HCT116 (cell line): Measurements from ENCODE around the gene PAPOLB. TPM values are rescaled to one million over a fixed set of nuclear protein-coding genes. Genes with fewer than 3 reads are reported as not detected.

Source experiments
- ATAC-seq: fragments of 200-7000 bp; cut with Tn5 transposase; 2 replicates; pipeline ENCODE4 v1.9.1; 2020; ENCODE audit warnings: mild to moderate bottlenecking, moderate library complexity
- BruUV-seq: library from RNA; stranded (reverse); fragments of 400-500 nt; replicated peaks from 2 replicates; lab custom pipeline; 2021; lab: Mats Ljungman, UMichigan
- CTCF ChIA-PET: fragments of 300-600 bp; sonication (Branson Sonifier 250); formaldehyde crosslinking; loops from one replicate; lab custom pipeline; 2021; ENCODE audit warnings: antibody characterized with exemption; lab: Charles Lee
- POLR2A ChIA-PET: fragments of 300-600, 350-600 bp; sonication (Branson Sonifier 250); formaldehyde crosslinking; loops from one replicate; lab custom pipeline; 2021; ENCODE audit warnings: antibody characterized with exemption; lab: Charles Lee
- RAD21 ChIA-PET, 2 experiments: fragments of 300-600 bp; sonication (Branson Sonifier 250); formaldehyde crosslinking; loops; one replicate each; lab custom pipeline; 2023; ENCODE audit warnings: low total read pairs in 2 of 2; ENCODE audit not compliant: uncharacterized antibody in 2 of 2, unreplicated experiment in 2 of 2, low non-redundant PET in 1 of 2; lab: Charles Lee
- DNase-seq: peaks from one replicate; pipeline ENCODE4 v3.0.0-alpha.2; 2010; ENCODE audit warnings: low read depth, low spot score
- H2AFZ ChIP-seq: fragments of 200-600 bp; shearing (Covaris generic), sonication (generic); 2 replicates; pipeline ENCODE4 v1.6.1; 2017; ENCODE audit warnings: low read depth, mixed run types, mixed read lengths, antibody characterized with exemption, low read length; ENCODE audit not compliant: poor library complexity, severe bottlenecking
- H3K27ac ChIP-seq: 2 replicates; pipeline ENCODE4 v1.5.1; 2012; ENCODE audit warnings: low read depth, low read length
- H3K27me3 ChIP-seq: fragments of 200-600 bp; sonication (generic); 2 replicates; pipeline ENCODE4 v1.6.1; 2016; ENCODE audit warnings: mixed run types, low read length, mixed read lengths; ENCODE audit not compliant: insufficient read depth
- H3K36me3 ChIP-seq, 2 experiments: fragments of 200-500 bp in 1 of 2; fragments of 200-600 bp in 1 of 2; sonication (Bioruptor generic) in 1 of 2; sonication (generic) in 1 of 2; 2 replicates each; pipeline versions ENCODE4 v1.5.1 to v1.6.1; 2014 to 2016; ENCODE audit warnings: low read length in 2 of 2, inconsistent platforms in 1 of 2, mixed read lengths in 1 of 2, mixed run types in 1 of 2; ENCODE audit not compliant: insufficient read depth in 2 of 2, control insufficient read depth in 1 of 2
- H3K4me1 ChIP-seq, 2 experiments: fragments of 200-600 bp in 1 of 2; sonication (generic) in 1 of 2; 2 replicates each; pipeline versions ENCODE4 v1.5.1 to v1.6.1; 2012 to 2017; ENCODE audit warnings: low read length in 2 of 2, inconsistent platforms in 1 of 2, mild to moderate bottlenecking in 1 of 2, mixed read lengths in 1 of 2, mixed run types in 1 of 2, moderate library complexity in 1 of 2; ENCODE audit not compliant: insufficient read depth in 2 of 2, control insufficient read depth in 1 of 2
- H3K4me2 ChIP-seq: fragments of 200-600 bp; sonication (generic); 2 replicates; pipeline ENCODE4 v1.6.1; 2017; ENCODE audit warnings: mixed run types, low read length, mixed read lengths
- H3K4me3 ChIP-seq, 2 experiments: fragments of 200-600 bp in 1 of 2; sonication (generic) in 1 of 2; replicated peaks in 1 of 2; 2 replicates each; pipeline ENCODE4 v1.5.1; 2011 to 2016; ENCODE audit warnings: low read length in 2 of 2, control low read depth in 1 of 2, low read depth in 1 of 2, mild to moderate bottlenecking in 1 of 2, mixed read lengths in 1 of 2, mixed run types in 1 of 2
- H3K79me2 ChIP-seq: fragments of 200-600 bp; sonication (generic); 2 replicates; pipeline ENCODE4 v1.6.1; 2017; ENCODE audit warnings: mild to moderate bottlenecking, mixed run types, low read length, moderate library complexity, mixed read lengths; ENCODE audit not compliant: insufficient read depth
- H3K9ac ChIP-seq: fragments of 200-600 bp; sonication (generic); 2 replicates; pipeline ENCODE4 v1.6.1; 2016; ENCODE audit warnings: low read length, mixed read lengths
- H3K9me2 ChIP-seq: fragments of 200-600 bp; sonication (generic), shearing (Covaris generic); 2 replicates; pipeline ENCODE4 v1.6.1; 2017; ENCODE audit warnings: mixed run types, mild to moderate bottlenecking, moderate library complexity; ENCODE audit not compliant: insufficient read depth
- H3K9me3 ChIP-seq, 2 experiments: fragments of 200-500 bp in 1 of 2; fragments of 200-600 bp in 1 of 2; sonication (Bioruptor generic) in 1 of 2; sonication (generic) in 1 of 2; 2 replicates each; pipeline ENCODE4 v1.6.1; 2014 to 2017; ENCODE audit warnings: low read length in 2 of 2, mixed read lengths in 2 of 2, inconsistent platforms in 1 of 2, low read depth in 1 of 2, mild to moderate bottlenecking in 1 of 2, mixed run types in 1 of 2, moderate library complexity in 1 of 2; ENCODE audit not compliant: control insufficient read depth in 1 of 2, insufficient read depth in 1 of 2
- H4K20me1 ChIP-seq: fragments of 200-600 bp; sonication (generic), shearing (Covaris generic); 2 replicates; pipeline ENCODE4 v1.6.1; 2017; ENCODE audit warnings: mixed run types, mild to moderate bottlenecking, moderate library complexity; ENCODE audit not compliant: insufficient read depth
- ATF3 ChIP-seq: IDR thresholded peaks from 2 replicates; pipeline ENCODE4 v1.6.1; 2012
- CBX3 ChIP-seq: IDR thresholded peaks from 2 replicates; pipeline ENCODE4 v1.6.1; 2012; ENCODE audit warnings: low read depth
- CEBPB ChIP-seq: IDR thresholded peaks from 2 replicates; pipeline ENCODE4 v1.6.1; 2012; ENCODE audit warnings: low read depth
- CTCF ChIP-seq, 3 experiments: fragments of 200-600 bp in 1 of 3; sonication (generic) in 1 of 3; IDR thresholded peaks in 2 of 3; conservative IDR thresholded peaks in 1 of 3; 2 replicates each; pipeline ENCODE4 v1.5.1; 2012 to 2017; ENCODE audit warnings: low read depth in 2 of 3, low read length in 2 of 3, antibody characterized with exemption in 1 of 3, borderline replicate concordance in 1 of 3, control low read depth in 1 of 3, mild to moderate bottlenecking in 1 of 3, mixed read lengths in 1 of 3, mixed run types in 1 of 3, moderate library complexity in 1 of 3; ENCODE audit not compliant: insufficient read depth in 1 of 3
- EGR1 ChIP-seq: IDR thresholded peaks from 2 replicates; pipeline ENCODE4 v1.6.1; 2012; ENCODE audit warnings: low read depth
- ELF1 ChIP-seq: IDR thresholded peaks from 2 replicates; pipeline ENCODE4 v1.6.1; 2012; ENCODE audit warnings: low read depth, borderline replicate concordance
- EZH2 ChIP-seq: fragments of 200-600 bp; sonication (generic); IDR thresholded peaks from 2 replicates; pipeline ENCODE4 v1.6.1; 2017; ENCODE audit warnings: antibody characterized with exemption, mixed run types
- EZH2phosphoT487 ChIP-seq: fragments of 200-600 bp; IDR thresholded peaks from 2 replicates; pipeline ENCODE4 v1.6.1; 2018; ENCODE audit warnings: antibody characterized with exemption, borderline replicate concordance
- FOSL1 ChIP-seq: IDR thresholded peaks from 2 replicates; pipeline ENCODE4 v1.6.1; 2012; ENCODE audit warnings: low read depth
- JUND ChIP-seq: IDR thresholded peaks from 2 replicates; pipeline ENCODE4 v1.6.1; 2012
- POLR2A ChIP-seq: IDR thresholded peaks from 2 replicates; pipeline ENCODE4 v1.7.0; 2011; ENCODE audit warnings: borderline replicate concordance; ENCODE audit not compliant: insufficient read depth, insufficient read length; ENCODE audit errors: extremely low read depth
- POLR2AphosphoS5 ChIP-seq: IDR thresholded peaks from 2 replicates; pipeline ENCODE4 v1.6.1; 2011; ENCODE audit warnings: mild to moderate bottlenecking, low read depth, low read length, moderate library complexity
- REST ChIP-seq: IDR thresholded peaks from 2 replicates; pipeline ENCODE4 v1.6.1; 2012; ENCODE audit warnings: low read depth
- SRF ChIP-seq: IDR thresholded peaks from 2 replicates; pipeline ENCODE4 v1.6.1; 2012; ENCODE audit warnings: low read depth
- TCF7L2 ChIP-seq: IDR thresholded peaks from 2 replicates; pipeline ENCODE4 v1.7.0; 2011; ENCODE audit warnings: borderline replicate concordance, inconsistent platforms; ENCODE audit not compliant: insufficient read depth, insufficient read length; ENCODE audit errors: extremely low read depth
- YY1 ChIP-seq: IDR thresholded peaks from 2 replicates; pipeline ENCODE4 v1.6.1; 2011; ENCODE audit warnings: low read length, low read depth, moderate library complexity, mild to moderate bottlenecking; ENCODE audit not compliant: insufficient replicate concordance; ENCODE audit errors: extremely low read depth
- ZFX ChIP-seq: fragments of 450-650 bp; IDR thresholded peaks from 2 replicates; pipeline ENCODE4 v1.6.1; 2017
- intact Hi-C: fragments of 100-400 bp; cut with micrococcal nuclease; formaldehyde crosslinking; loops from 2 replicates; pipeline ENCODE4 v1.10.0; 2022
- total RNA-seq: library from RNA; stranded (reverse); gene quantifications from one replicate; pipeline ENCODE4 v1.2.1, GENCODE V29; 2021; ENCODE audit not compliant: unreplicated experiment
- TF ChIP-seq, protein P1 (sequence below): IDR thresholded peaks from 2 replicates; pipeline ENCODE4 v1.6.1; 2012

PAPOLB gene
- total RNA-seq, 1 experiment from 2014 or later = 0.20 TPM

- no peaks in the 10 kb centered on the region for H3K9me3 ChIP-seq
- intact Hi-C loops = no loop called here
- H3K4me2 ChIP-seq = no peak overlapping the region
- H3K79me2 ChIP-seq = no peaks in the 10 kb centered on the region
- DNase-seq = no peak
- no TSS peak for BruUV-seq
- POLR2A ChIA-PET = no interaction called here
- no peak for ATAC-seq
- no peak overlapping the region for H3K27ac ChIP-seq
- H2AFZ ChIP-seq = no peak overlapping the region
- H3K4me1 ChIP-seq = no peaks in the 10 kb centered on the region
- no peaks in the 10 kb centered on the region for H3K36me3 ChIP-seq
- H3K4me3 ChIP-seq = no peak overlapping the region
- no peaks in the 10 kb centered on the region for H3K9me2 ChIP-seq
- TF ChIP-seq ZFX (no peak), SRF (no peak), ATF3 (no peak), CTCF (IDR thresholded peaks at IDR 0.05 in 2 of 3, conservative IDR thresholded peaks at IDR 0.05 in 1 of 3; ENCODE audit: borderline replicate concordance in 1 of 3, insufficient read depth in 1 of 3, low read depth in 2 of 3, low read length in 2 of 3) (no peak), POLR2AphosphoS5 (no peak), TCF7L2 (no peak), POLR2A (no peak), YY1 (no peak), EGR1 (no peak), FOSL1 (no peak), EZH2phosphoT487 (no peak), CBX3 (no peak), CEBPB (no peak), ELF1 (no peak), REST (no peak), EZH2 (no peak), JUND (no peak)
- TF ChIP-seq, protein P1, sequence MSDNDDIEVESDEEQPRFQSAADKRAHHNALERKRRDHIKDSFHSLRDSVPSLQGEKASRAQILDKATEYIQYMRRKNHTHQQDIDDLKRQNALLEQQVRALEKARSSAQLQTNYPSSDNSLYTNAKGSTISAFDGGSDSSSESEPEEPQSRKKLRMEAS = no peak
- TF ChIP-seq, all 23 proteins: peak for 0
- Histone ChIP-seq H3K9ac (no peak overlapping the region), H3K27me3 (no peaks in the 10 kb centered on the region), H4K20me1 (no peaks in the 10 kb centered on the region)
- ChIA-PET RAD21 (no interaction called here), CTCF (no interaction called here)
Measured at GRCh38 chr7:4822677-4823076, 39.2 kb downstream of the PAPOLB start.
